HCT116 (cell line): ENCODE data around the gene JPT1. TPM values are rescaled to one million over a fixed set of nuclear protein-coding genes. Genes with fewer than 3 reads are reported as not detected.

Source experiments
- ATAC-seq: fragments of 200-7000 bp; cut with Tn5 transposase; 2 replicates; pipeline ENCODE4 v1.9.1; 2020; ENCODE audit warnings: mild to moderate bottlenecking, moderate library complexity
- BruUV-seq: library from RNA; stranded (reverse); fragments of 400-500 nt; replicated peaks from 2 replicates; lab custom pipeline; 2021; lab: Mats Ljungman, UMichigan
- CTCF ChIA-PET: fragments of 300-600 bp; sonication (Branson Sonifier 250); formaldehyde crosslinking; loops from one replicate; lab custom pipeline; 2021; ENCODE audit warnings: antibody characterized with exemption; lab: Charles Lee
- POLR2A ChIA-PET: fragments of 300-600, 350-600 bp; sonication (Branson Sonifier 250); formaldehyde crosslinking; loops from one replicate; lab custom pipeline; 2021; ENCODE audit warnings: antibody characterized with exemption; lab: Charles Lee
- RAD21 ChIA-PET, 2 experiments: fragments of 300-600 bp; sonication (Branson Sonifier 250); formaldehyde crosslinking; loops; one replicate each; lab custom pipeline; 2023; ENCODE audit warnings: low total read pairs in 2 of 2; ENCODE audit not compliant: uncharacterized antibody in 2 of 2, unreplicated experiment in 2 of 2, low non-redundant PET in 1 of 2; lab: Charles Lee
- DNase-seq: peaks from one replicate; pipeline ENCODE4 v3.0.0-alpha.2; 2010; ENCODE audit warnings: low read depth, low spot score
- H2AFZ ChIP-seq: fragments of 200-600 bp; shearing (Covaris generic), sonication (generic); 2 replicates; pipeline ENCODE4 v1.6.1; 2017; ENCODE audit warnings: low read depth, mixed run types, mixed read lengths, antibody characterized with exemption, low read length; ENCODE audit not compliant: poor library complexity, severe bottlenecking
- H3K27ac ChIP-seq: 2 replicates; pipeline ENCODE4 v1.5.1; 2012; ENCODE audit warnings: low read depth, low read length
- H3K27me3 ChIP-seq: fragments of 200-600 bp; sonication (generic); 2 replicates; pipeline ENCODE4 v1.6.1; 2016; ENCODE audit warnings: mixed run types, low read length, mixed read lengths; ENCODE audit not compliant: insufficient read depth
- H3K36me3 ChIP-seq, 2 experiments: fragments of 200-500 bp in 1 of 2; fragments of 200-600 bp in 1 of 2; sonication (Bioruptor generic) in 1 of 2; sonication (generic) in 1 of 2; 2 replicates each; pipeline versions ENCODE4 v1.5.1 to v1.6.1; 2014 to 2016; ENCODE audit warnings: low read length in 2 of 2, inconsistent platforms in 1 of 2, mixed read lengths in 1 of 2, mixed run types in 1 of 2; ENCODE audit not compliant: insufficient read depth in 2 of 2, control insufficient read depth in 1 of 2
- H3K4me1 ChIP-seq, 2 experiments: fragments of 200-600 bp in 1 of 2; sonication (generic) in 1 of 2; 2 replicates each; pipeline versions ENCODE4 v1.5.1 to v1.6.1; 2012 to 2017; ENCODE audit warnings: low read length in 2 of 2, inconsistent platforms in 1 of 2, mild to moderate bottlenecking in 1 of 2, mixed read lengths in 1 of 2, mixed run types in 1 of 2, moderate library complexity in 1 of 2; ENCODE audit not compliant: insufficient read depth in 2 of 2, control insufficient read depth in 1 of 2
- H3K4me2 ChIP-seq: fragments of 200-600 bp; sonication (generic); 2 replicates; pipeline ENCODE4 v1.6.1; 2017; ENCODE audit warnings: mixed run types, low read length, mixed read lengths
- H3K4me3 ChIP-seq, 2 experiments: fragments of 200-600 bp in 1 of 2; sonication (generic) in 1 of 2; replicated peaks in 1 of 2; 2 replicates each; pipeline ENCODE4 v1.5.1; 2011 to 2016; ENCODE audit warnings: low read length in 2 of 2, control low read depth in 1 of 2, low read depth in 1 of 2, mild to moderate bottlenecking in 1 of 2, mixed read lengths in 1 of 2, mixed run types in 1 of 2
- H3K79me2 ChIP-seq: fragments of 200-600 bp; sonication (generic); 2 replicates; pipeline ENCODE4 v1.6.1; 2017; ENCODE audit warnings: mild to moderate bottlenecking, mixed run types, low read length, moderate library complexity, mixed read lengths; ENCODE audit not compliant: insufficient read depth
- H3K9ac ChIP-seq: fragments of 200-600 bp; sonication (generic); 2 replicates; pipeline ENCODE4 v1.6.1; 2016; ENCODE audit warnings: low read length, mixed read lengths
- H3K9me2 ChIP-seq: fragments of 200-600 bp; sonication (generic), shearing (Covaris generic); 2 replicates; pipeline ENCODE4 v1.6.1; 2017; ENCODE audit warnings: mixed run types, mild to moderate bottlenecking, moderate library complexity; ENCODE audit not compliant: insufficient read depth
- H3K9me3 ChIP-seq, 2 experiments: fragments of 200-500 bp in 1 of 2; fragments of 200-600 bp in 1 of 2; sonication (Bioruptor generic) in 1 of 2; sonication (generic) in 1 of 2; 2 replicates each; pipeline ENCODE4 v1.6.1; 2014 to 2017; ENCODE audit warnings: low read length in 2 of 2, mixed read lengths in 2 of 2, inconsistent platforms in 1 of 2, low read depth in 1 of 2, mild to moderate bottlenecking in 1 of 2, mixed run types in 1 of 2, moderate library complexity in 1 of 2; ENCODE audit not compliant: control insufficient read depth in 1 of 2, insufficient read depth in 1 of 2
- H4K20me1 ChIP-seq: fragments of 200-600 bp; sonication (generic), shearing (Covaris generic); 2 replicates; pipeline ENCODE4 v1.6.1; 2017; ENCODE audit warnings: mixed run types, mild to moderate bottlenecking, moderate library complexity; ENCODE audit not compliant: insufficient read depth
- ELF1 ChIP-seq: IDR thresholded peaks from 2 replicates; pipeline ENCODE4 v1.6.1; 2012; ENCODE audit warnings: low read depth, borderline replicate concordance
- EZH2phosphoT487 ChIP-seq: fragments of 200-600 bp; IDR thresholded peaks from 2 replicates; pipeline ENCODE4 v1.6.1; 2018; ENCODE audit warnings: antibody characterized with exemption, borderline replicate concordance
- POLR2A ChIP-seq: IDR thresholded peaks from 2 replicates; pipeline ENCODE4 v1.7.0; 2011; ENCODE audit warnings: borderline replicate concordance; ENCODE audit not compliant: insufficient read depth, insufficient read length; ENCODE audit errors: extremely low read depth
- POLR2AphosphoS5 ChIP-seq: IDR thresholded peaks from 2 replicates; pipeline ENCODE4 v1.6.1; 2011; ENCODE audit warnings: mild to moderate bottlenecking, low read depth, low read length, moderate library complexity
- SIN3A ChIP-seq: IDR thresholded peaks from 2 replicates; pipeline ENCODE4 v1.6.1; 2012; ENCODE audit warnings: low read depth
- YY1 ChIP-seq: IDR thresholded peaks from 2 replicates; pipeline ENCODE4 v1.6.1; 2011; ENCODE audit warnings: low read length, low read depth, moderate library complexity, mild to moderate bottlenecking; ENCODE audit not compliant: insufficient replicate concordance; ENCODE audit errors: extremely low read depth
- ZFX ChIP-seq: fragments of 450-650 bp; IDR thresholded peaks from 2 replicates; pipeline ENCODE4 v1.6.1; 2017
- intact Hi-C: fragments of 100-400 bp; cut with micrococcal nuclease; formaldehyde crosslinking; loops from 2 replicates; pipeline ENCODE4 v1.10.0; 2022
- total RNA-seq: library from RNA; stranded (reverse); gene quantifications from one replicate; pipeline ENCODE4 v1.2.1, GENCODE V29; 2021; ENCODE audit not compliant: unreplicated experiment

The JPT1 gene
- total RNA-seq, 1 experiment from 2014 or later, result 575 TPM

GRCh38 chr17:75087558-75088453, 66.5 kb downstream of the JPT1 start, which contains the start of gene SLC16A5:
SLC16A5 (plus strand) TSS chr17:75087954; CDS start chr17:75093637, 5,683 bp downstream.
- peak within 1 kb of the TSS; percentile 76 to 83 for H3K4me3 ChIP-seq
- H2AFZ ChIP-seq, result no peak within 1 kb of the TSS
- no TSS peak for BruUV-seq
- no peak for TF ChIP-seq SIN3A
- peak; percentile 77 for TF ChIP-seq POLR2A
- TF ChIP-seq POLR2AphosphoS5, result peak; percentile 95
- TF ChIP-seq EZH2phosphoT487, result no peak
- TF ChIP-seq ELF1, result no peak
- TF ChIP-seq YY1, result peak; percentile 53
- peak; percentile 94 for TF ChIP-seq ZFX
- H3K9ac ChIP-seq, result peak within 1 kb of the TSS; percentile 97
- H3K36me3 ChIP-seq, result no peaks in the 10 kb centered on the region; a peak in 1 of 4 replicates
- H3K9me3 ChIP-seq, result no peaks in the 10 kb centered on the region
- ATAC-seq (peak; percentile 78), DNase-seq (peak; percentile 84)
- ChIA-PET CTCF (interaction anchor here (0.6 to 2.6 kb wide), 11 partner anchors 8 to 126 kb away, joined by 3 to 12 read pairs (median 4); partner anchors contain the start of gene NT5C), POLR2A (interaction anchor here (0.7 to 2.1 kb wide), 18 partner anchors 8 to 183 kb away, joined by 3 to 21 read pairs (median 4); partner anchors contain the start of genes ARMC7, MIF4GD and MRPL58), RAD21 (interaction anchor here (0.5 to 1.3 kb wide), 6 partner anchors 9 to 53 kb away, joined by 3 to 4 read pairs (median 3); no protein-coding TSS in a partner anchor)
- peak within 1 kb of the TSS; percentile 92 for H3K4me2 ChIP-seq
- intact Hi-C loops, result loop anchor here (1.0 kb wide), 1 partner anchor 8 kb away; no protein-coding TSS in a partner anchor
- no peaks in the 10 kb centered on the region for H3K9me2 ChIP-seq
- H3K4me1 ChIP-seq, result peaks cover 72 to 89% of the 10 kb centered on the region in 2 experiments
- peaks cover 47% of the 10 kb centered on the region for H3K79me2 ChIP-seq
- no peaks in the 10 kb centered on the region for H4K20me1 ChIP-seq
- H3K27ac ChIP-seq, result peak within 1 kb of the TSS; percentile 99
- no peaks in the 10 kb centered on the region for H3K27me3 ChIP-seq
